UCSD-AML1 (cell line): ENCODE measurements around the gene BNIP3.

Source experiments
- DNase-seq: peaks from one replicate; lab custom pipeline; 2025; ENCODE audit not compliant: unreplicated experiment; lab: John Stamatoyannopoulos, UW

BNIP3 gene

DNA sequence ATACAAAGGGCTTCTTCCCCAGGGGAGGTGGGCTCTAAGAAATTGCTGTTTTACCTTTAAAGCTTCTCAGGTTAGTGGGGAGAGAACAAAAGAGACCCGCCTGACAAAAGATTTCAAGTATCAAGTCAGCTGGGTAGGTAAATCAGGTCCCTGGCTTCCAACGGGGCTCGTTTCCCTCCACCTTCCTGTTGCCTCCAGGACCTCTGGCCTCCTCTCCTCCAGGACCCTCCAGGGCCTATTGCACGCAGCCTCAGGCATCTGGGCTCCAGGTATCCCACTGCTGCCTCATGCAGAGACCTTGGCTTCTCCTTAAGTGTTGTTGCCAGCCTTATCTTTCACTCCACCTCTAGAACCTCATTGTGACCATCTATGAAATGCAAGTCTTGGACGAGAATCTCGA, 2.9 kb downstream of the BNIP3 start:
- DNase-seq: no peak

DNA sequence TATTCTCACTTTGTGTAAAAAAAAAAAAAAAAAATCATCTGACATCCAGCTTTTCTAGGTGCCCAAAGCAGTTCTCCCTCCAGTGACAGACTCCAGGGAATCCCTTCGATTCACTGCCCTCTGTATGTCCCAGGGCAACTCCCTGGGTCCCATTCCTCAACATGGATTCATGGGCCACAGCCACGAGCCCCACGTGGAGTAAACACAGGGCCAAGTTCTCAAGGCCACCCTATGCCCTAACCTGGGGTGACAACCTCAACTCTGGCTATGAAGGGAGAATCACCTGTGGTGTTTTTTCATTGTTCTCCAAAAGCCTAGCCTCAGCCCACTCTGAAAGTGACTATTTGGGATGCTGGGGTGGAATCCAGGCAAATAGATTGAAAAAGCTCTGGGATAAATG, 3.4 kb downstream of the BNIP3 start:
- no peak for DNase-seq

DNA sequence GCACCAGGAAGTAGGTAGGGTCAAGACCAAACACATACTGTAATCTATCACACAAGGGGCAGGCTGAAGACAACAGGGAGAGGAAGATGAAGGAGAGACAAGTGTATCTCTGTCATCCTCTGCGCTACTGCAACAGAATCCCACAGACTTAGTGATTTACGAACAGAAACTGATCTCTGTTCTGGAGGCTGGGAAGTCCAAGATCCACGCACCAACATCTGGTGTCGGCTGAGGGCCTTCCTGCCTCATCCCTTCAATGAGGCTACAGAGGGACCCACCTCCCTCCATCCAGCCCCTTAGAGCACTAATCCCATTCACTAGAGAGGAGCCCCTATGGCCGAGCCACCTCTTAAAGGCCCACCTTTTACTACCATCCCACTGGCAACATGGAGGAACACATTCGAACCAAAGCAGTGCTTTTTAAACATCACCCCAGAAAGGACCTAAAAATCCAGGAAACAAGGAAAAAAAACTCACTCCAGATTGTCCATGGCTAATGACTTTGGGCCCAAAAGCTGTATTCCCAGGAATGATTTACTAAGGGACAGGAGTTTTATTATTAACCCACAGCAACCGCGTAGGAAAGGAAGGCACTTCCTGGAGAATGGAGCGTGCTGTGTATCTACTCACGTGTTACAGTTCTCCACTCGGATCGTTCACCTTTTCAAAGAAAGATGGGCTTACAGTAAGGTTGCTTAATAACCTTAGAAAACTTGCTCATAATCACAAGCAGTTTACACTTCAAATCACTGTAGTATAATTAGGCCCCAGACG, 4.2 kb downstream of the BNIP3 start:
- DNase-seq: no peak

DNA sequence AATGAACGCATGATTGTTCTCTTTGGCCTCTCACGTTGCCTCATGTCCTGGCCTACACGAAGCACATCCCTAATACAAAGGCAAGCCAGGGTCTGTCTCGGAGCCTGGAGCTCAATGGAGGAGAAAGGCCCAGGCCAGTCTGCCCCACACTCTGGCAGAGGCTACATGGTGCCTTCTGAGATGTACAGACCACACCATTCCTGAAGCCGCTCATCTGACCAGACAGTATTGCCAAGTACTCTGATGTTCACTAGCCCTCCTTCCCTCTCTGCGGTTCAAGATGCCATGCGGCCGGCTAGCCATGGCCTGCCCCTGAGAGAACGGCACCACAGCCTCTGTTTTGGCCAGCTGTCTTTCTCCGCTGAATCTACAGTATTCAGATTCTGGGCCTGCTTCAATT, 5.9 kb downstream of the BNIP3 start:
- DNase-seq: no peak

DNA sequence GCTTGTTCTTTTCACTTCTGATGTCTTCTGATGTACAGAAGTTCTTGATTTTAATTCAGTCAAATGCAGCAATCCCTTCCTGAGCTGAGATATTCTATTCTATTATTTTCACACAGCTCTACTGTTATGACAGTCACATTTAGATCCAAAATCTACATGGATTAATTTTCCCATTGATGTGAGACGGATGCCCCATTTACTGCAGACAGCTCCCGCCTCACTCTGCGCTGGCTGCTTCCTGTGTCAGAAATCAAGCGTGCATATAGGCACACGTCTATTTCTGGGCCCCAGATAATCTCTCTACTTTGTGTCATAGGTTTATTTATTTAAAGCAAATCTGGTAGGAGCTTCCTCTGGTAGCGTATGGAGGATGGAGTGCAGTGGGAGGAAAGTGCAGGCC, 6.7 kb downstream of the BNIP3 start:
- DNase-seq: no peak

DNA sequence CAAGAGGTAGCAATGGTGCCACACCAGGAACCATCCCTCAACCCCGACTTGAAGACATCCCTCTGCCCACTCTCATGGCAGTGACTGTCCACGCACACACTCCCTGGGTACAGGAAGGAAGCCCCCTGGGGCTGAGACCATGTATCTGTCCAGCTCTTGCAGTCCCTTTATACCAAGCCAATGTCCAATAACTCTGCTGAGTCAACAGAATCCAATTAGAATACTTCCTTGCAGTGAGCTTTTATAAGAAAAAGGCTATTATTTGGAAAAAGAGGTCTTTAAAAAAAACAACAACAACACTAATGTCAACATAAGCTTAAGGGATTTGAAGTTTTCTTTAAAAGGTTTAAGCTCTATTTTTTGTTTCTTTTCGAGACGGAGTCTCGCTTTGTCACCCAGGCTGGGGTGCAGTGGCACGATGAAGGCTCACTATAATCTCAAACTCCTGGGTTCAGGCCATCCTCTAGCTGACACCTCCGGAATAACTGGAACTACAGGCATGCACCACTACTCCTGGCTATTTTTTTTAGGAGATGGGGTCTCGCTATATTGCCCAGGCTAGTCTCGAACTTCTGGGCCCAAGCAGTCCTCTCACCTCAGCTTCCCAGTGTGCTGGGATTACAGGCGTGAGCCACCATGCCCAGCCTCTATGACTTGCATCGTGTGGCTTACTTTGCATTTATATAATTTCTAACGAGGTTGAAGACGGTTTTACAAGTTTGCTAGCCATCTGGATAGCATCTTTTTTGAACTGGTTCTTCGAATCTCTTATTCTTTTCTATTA, 7.5 kb downstream of the BNIP3 start:
- DNase-seq: no peak

DNA sequence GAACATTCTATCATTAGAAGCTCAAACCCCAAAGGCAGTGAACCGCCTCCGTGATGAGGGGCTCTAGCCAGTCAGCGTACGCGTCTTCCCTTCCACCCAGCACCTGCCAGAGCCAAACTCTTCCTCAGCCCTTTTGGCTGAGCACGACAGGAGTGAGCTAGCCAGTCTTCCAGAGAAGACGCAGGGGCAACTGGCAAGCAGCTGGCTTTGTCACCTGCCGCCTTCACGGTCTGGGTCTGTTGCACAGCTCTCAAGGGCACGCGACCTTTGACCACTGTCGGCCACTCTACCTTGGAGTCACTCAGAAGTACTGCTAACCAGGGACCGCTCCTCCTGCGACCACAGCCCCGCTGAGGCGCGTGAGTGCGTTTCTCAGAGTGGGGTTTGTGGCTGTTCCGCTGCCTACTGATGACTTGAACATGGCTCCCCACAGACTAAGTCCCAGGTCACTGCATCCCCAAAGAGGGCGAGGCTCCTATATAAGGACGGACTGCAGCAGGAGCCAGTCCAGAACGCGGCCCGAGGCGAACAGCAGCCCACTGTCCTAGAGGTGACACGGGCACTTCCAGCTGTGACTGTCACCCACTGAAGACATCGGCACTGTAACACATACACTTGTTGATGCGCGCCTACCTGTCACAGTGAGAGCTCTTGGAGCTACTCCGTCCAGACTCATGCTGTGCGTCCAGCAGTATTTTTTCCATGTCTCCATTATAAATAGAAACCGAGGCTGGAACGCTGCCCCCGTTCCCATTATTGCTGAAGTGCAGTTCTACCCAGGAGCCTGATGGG, 8.4 kb downstream of the BNIP3 start:
- no peak for DNase-seq

DNA sequence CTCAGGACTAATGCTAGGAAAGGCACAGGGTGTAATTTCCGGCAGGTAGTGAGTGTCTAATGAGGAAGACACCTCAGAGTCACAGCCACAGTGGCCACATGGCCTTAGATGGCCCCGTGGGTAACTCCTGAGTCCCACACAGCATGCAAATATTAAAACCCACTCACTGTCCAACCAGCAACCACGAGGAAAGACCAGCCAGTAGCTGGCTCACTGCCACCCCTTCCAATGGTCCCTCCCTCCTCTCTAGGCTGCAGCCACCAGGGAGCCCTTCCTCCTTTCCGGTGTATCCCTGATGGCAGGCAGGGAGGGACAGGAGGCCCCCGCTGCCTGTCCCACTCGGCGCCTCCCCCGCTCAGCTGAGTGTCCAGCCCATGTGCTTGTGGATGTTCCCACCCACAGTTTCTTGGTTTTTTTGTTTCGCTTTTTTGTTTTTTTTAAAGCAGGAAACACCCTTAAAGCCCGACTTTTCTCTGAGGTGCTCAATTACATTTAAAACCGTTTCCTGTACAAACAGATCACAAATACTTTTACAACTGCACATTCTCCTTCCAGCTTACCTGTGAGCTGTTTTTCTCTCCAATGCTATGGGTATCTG, 9.2 kb downstream of the BNIP3 start:
- DNase-seq: peak; percentile 29

DNA sequence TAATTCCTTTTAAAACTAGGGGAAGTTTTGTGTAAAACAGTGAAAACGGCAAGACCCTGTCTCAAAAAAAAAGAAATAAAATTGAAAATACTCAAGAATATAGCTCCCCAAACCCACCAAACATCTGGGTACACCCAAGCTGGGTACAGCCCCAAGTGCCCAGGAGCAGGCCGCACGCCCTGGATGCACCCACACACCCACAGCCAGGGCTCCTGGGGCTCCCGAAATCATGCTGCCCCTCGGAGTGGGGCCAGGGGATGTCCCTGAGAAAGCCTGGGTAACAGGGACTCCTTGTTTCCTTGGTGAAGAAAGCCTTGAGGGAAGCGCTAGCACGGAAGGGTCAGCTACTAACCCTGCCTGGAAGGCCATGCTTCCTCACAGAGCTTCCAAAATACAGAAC, 10.1 kb downstream of the BNIP3 start:
- no peak for DNase-seq

DNA sequence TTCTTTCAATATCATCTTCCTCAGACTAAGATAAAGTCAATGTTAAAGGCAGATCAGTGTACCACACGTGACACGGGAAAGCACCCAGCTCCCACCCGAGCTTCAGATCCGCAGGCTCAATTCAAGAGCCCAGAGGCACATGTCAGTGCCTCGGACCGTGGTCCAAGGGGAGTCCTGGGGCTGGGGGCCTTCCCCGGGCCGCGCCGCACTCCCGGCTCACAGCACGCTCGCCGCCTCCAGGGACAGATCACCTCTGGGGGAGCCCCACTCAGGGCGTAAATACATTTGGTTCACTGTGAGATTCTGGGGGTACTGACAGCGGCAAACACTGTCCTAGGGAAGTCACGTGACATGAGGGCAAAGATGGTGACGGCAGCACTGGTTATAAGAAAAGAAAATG, 10.8 kb downstream of the BNIP3 start:
- DNase-seq: no peak

DNA sequence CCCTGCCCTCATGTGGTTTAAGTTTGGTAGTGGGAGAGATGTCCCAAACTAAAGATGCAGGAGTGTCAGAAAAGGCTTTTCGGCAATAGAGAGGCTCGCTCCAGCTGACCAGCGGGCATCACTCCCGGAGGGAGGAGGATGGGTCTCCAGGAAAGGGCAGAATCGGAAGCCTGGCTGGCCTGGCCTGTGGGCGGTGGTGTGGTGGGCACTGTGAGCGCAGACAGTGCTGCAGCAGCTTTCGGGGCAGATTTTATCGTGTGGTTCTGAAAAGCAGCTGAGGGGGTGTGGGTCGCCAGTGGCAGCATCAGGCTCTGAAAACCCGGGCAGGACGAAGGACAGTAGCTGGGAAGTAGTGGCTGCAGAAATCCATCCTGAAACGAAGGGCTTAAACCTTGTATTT, 12.8 kb downstream of the BNIP3 start:
- DNase-seq: no peak

DNA sequence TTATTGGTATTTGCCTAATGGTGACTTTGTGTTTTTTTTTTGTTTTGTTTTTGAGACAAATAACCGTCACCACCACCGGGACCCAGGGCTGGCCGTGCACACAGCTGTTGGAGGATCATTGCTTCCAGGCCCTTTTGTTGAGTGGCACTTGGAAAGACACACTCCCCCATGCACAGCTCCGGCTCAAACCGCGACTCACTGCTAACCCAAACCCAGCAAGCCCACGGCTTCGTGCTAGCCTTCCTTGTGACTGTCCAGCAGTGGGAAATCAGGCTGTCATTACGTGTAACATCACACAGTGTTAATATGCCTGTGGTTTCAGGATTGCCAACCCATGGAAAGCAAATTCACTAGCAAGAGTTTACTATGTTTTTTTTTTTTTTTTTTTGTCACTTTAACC, 17.4 kb downstream of the BNIP3 start:
- no peak for DNase-seq

DNA sequence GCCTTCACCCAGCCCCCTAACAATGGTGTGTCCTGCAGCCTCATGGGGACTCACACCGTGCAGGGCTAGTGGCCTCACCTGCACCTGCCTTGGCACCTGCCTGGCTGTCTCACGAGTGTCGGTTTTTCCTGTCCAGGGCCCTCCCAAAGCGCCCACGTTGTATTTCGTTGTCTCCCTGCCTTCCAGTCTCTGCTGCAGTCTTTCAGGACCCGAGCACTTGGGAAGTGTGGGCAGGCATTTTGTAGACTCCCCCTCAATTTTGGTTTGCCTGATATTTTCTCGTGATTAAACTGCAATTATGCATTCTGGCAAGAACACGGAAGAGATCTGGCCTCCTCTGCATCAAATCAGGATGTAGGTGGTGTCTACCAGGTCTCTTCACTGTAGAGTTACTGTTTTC, 17.9 kb downstream of the BNIP3 start:
- DNase-seq: no peak

DNA sequence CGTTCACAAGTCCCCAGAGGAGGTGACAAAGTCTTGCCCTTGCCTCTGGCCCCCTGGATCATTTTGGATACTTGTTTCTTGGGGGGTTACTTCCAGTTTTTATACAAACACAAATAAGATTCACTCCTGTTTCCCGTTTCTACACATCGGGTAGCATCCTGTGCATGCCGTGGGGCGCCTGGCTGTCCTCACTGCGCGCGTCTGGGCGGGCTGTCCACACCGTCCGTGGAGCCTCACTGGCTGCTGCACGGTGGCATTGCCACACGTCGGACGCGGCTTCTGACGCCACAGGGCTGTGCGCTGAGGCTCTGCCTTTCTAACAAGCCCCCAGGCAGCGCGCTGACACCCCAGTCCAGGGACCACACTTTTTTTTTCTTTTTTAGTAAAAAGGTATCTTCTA, 18.4 kb downstream of the BNIP3 start:
- DNase-seq: no peak

DNA sequence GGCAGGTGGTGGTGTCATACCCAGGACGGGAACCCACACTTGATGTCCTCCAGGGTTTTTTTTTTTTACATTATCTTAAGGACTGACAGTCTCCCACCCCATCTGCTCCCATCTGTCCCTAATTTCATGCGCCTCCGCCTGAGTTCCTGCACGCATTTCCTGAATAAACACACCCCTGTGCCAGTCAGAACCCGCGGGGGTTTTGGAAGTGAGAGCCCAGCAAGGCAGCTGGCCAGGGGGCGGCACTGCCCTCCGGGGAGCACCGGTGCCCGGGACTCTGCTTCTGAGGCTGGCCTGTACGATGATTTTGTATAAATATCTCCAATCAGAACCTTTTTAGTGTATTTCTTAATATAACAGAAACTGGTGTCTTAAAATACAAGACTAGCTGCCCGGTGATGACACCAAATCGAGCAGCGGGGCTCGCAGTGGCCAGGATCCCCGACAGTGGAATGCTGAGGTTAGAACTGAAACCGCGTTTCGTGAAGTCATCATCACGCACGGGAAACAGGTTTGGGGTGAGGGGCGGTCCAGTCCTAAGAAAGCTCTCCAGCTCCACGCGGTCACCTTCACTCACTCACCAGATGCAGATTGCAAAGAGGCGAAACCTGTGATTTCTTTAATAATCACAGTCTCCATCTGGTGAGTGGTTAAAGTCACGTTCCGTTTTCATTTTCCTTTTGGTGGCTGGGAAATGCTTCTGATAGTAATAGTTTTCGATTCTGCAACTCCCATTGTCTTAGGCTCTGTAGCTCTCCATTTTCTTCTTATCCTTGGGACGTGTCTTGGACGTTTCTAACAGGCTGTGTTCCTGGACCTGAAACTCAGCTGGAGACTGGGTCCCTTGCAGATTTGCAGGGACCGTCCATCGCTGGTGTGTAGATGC, 19.7 kb downstream of the BNIP3 start:
- no peak for DNase-seq

DNA sequence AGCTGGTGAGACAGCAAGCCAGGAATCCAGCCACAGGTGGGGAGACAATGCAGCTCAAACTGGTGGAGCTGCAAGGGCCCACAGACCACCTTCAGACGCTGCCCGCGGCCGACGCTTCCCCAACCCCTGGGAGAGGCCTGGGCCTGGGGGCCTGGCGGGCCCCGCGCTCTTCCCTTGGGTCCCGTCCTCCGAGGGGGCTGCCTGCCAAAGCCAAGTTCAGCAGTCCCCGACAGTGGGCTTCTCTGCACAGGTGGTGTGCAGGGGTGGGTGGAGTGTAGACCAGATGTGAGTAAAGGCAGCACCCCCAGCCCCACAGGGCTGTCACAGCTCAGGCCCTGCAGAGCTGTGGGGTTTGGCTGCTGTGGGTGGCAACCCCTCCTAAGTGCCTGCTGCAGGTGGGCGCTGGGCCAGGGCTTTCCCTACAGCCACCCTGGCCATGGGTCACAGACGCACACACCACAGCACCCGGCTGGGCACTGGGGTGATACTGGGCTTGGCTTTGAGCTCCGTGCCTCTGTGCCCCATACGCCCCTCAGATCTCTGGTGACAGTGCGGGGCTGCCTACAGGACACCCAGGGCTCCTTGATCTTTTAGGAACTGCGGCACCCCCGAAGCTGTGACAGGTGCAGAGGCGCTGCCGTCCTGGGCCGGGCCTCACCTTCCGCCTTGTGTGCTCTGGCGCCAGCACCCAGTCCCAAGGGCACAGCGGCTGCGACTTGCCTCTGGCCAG, 20.5 kb downstream of the BNIP3 start:
- no peak for DNase-seq

DNA sequence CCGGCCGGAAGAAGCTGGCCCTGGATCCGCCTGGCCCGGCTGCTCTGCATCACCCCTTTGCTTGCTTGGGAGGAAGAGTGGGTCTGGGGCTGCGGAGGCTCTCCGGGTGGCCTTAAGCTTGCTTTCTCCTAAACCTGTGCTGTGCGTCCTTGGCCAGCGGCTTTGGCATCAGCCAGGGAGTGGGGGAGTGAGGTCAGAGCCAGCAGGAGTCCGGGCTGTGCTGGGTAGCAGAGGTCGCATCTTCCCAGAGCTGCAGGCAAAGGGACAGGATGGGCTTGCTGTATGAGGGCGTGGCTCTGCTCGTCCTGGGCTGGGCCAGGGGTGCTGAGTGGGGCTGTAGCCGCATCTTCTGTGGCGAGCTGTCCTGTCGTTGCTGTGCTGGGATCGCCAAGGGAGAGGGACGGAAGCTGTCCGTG, 21.1 kb downstream of the BNIP3 start:
- DNase-seq: no peak

DNA sequence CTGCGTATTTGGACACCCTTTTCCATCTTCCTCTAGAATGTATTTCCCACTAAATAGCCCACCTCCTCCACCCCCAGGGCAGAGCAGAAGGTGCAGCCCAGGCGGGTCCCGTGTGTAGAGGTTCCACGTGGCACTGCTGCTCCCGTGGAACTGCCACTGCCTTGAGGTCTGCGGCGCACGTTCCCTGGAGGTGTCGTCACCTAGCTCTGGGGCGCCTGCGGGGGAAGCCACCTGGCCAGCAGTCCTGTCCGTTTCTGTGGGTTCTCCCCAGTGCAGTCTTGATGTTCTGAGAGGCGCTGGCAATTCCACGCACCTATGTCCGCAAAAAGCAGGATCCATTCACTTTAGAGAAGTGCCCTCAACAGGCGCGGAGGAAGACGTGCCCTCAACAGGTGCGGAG, 21.9 kb downstream of the BNIP3 start:
- no peak for DNase-seq

DNA sequence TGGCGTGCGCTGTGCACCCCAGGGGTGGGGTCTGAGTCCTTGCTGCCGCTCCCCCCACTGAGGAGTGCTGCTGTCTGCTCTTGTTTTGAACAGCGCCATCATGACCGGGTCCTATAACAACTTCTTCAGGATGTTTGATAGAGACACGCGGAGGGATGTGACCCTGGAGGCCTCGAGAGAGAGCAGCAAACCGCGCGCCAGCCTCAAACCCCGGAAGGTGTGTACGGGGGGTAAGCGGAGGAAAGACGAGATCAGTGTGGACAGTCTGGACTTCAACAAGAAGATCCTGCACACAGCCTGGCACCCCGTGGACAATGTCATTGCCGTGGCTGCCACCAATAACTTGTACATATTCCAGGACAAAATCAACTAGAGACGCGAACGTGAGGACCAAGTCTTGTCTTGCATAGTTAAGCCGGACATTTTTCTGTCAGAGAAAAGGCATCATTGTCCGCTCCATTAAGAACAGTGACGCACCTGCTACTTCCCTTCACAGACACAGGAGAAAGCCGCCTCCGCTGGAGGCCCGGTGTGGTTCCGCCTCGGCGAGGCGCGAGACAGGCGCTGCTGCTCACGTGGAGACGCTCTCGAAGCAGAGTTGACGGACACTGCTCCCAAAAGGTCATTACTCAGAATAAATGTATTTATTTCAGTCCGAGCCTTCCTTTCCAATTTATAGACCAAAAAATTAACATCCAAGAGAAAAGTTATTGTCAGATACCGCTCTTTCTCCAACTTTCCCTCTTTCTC, 26.0 kb downstream of the BNIP3 start:
- DNase-seq: no peak
